ENCODE data around the gene MFSD6. TPM values are rescaled to one million over a fixed set of nuclear protein-coding genes. Genes with fewer than 3 reads are reported as not detected.

Gene MFSD6
- total RNA-seq, 1 experiment from 2014 or later: 20.9 TPM

DNA sequence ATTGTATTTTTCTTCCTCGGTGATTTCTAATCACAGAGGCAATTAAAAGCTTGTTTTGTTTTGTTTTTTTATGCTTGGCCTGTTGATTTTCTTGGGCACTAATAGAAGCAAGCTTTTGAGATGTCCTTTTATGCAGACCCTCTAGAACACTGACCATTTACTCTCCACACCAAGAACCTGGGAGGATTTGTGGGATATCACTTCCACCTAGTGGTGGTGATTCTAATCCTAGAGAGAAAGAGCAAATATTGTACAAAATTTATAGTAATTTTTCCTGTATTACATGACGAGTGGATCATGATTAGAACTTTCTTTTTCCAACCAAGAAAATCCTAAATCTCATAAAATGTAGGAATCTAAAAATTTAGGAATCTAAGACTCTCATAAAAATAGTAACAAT, 102.9 kb downstream of the MFSD6 start:
- ATAC-seq: peak; percentile 59
- ChIA-PET POLR2A (ENCODE audit: unreplicated experiment) (no interaction called here), CTCF (interaction anchor here (0.5 kb wide), 1 partner anchor 243 kb away, joined by 3 read pairs; no protein-coding TSS in a partner anchor)
- Histone ChIP-seq H3K9me3 (ENCODE audit: low read length) (no peaks in the 10 kb centered on the region), H3F3A (ENCODE audit: low read length, unreplicated experiment) (no peaks in the 10 kb centered on the region), H3K9me2 (replicated peaks; ENCODE audit: low read length) (no peaks in the 10 kb centered on the region), H3K4me3 (ENCODE audit: low read length) (no peak overlapping the region), H3K79me2 (ENCODE audit: low read length) (no peaks in the 10 kb centered on the region), H4K20me1 (ENCODE audit: low read length) (no peaks in the 10 kb centered on the region), H3K27ac (ENCODE audit: low read length) (no peak overlapping the region), H3K4me1 (ENCODE audit: insufficient read depth, low read length) (no peaks in the 10 kb centered on the region), H2AFZ (ENCODE audit: low read length) (no peak overlapping the region), H3K4me2 (ENCODE audit: low read length) (no peak overlapping the region), H3K36me3 (ENCODE audit: low read depth, low read length) (no peaks in the 10 kb centered on the region; the same call in none of the 2 replicates), H3K9ac (ENCODE audit: low read length) (no peak overlapping the region), H3K27me3 (ENCODE audit: low read length) (no peaks in the 10 kb centered on the region)
- DNase-seq: peak; percentile 61
- intact Hi-C loops (cut with micrococcal nuclease): loop anchor here (1.0 to 5.0 kb wide), 6 partner anchors 128 to 424 kb away; partner anchors contain the start of gene NAB1
- TF ChIP-seq EZH2 (IDR thresholded peaks at IDR 0.05; ENCODE audit: low read length, unreplicated experiment) (no peak), EZH2phosphoT487 (IDR thresholded peaks at IDR 0.05; ENCODE audit: borderline replicate concordance, low read length) (no peak)
- TF ChIP-seq, protein P1, sequence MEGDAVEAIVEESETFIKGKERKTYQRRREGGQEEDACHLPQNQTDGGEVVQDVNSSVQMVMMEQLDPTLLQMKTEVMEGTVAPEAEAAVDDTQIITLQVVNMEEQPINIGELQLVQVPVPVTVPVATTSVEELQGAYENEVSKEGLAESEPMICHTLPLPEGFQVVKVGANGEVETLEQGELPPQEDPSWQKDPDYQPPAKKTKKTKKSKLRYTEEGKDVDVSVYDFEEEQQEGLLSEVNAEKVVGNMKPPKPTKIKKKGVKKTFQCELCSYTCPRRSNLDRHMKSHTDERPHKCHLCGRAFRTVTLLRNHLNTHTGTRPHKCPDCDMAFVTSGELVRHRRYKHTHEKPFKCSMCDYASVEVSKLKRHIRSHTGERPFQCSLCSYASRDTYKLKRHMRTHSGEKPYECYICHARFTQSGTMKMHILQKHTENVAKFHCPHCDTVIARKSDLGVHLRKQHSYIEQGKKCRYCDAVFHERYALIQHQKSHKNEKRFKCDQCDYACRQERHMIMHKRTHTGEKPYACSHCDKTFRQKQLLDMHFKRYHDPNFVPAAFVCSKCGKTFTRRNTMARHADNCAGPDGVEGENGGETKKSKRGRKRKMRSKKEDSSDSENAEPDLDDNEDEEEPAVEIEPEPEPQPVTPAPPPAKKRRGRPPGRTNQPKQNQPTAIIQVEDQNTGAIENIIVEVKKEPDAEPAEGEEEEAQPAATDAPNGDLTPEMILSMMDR (conservative IDR thresholded peaks at IDR 0.05; ENCODE audit: low read depth, low read length): peak; percentile 82
- no TSS peak for BruUV-seq (replicated peaks)

- H3K27ac ChIP-seq (ENCODE audit: low read length): no peak overlapping the region
- no peaks in the 10 kb centered on the region for H3K9me2 ChIP-seq (replicated peaks; ENCODE audit: low read length)
- no peaks in the 10 kb centered on the region for H3K27me3 ChIP-seq (ENCODE audit: low read length)
- H3K4me2 ChIP-seq (ENCODE audit: low read length): no peak overlapping the region
- no peak for ATAC-seq
- no peak overlapping the region for H3K9ac ChIP-seq (ENCODE audit: low read length)
- H3K9me3 ChIP-seq (ENCODE audit: low read length): no peaks in the 10 kb centered on the region
- H4K20me1 ChIP-seq (ENCODE audit: low read length): no peaks in the 10 kb centered on the region
- no peaks in the 10 kb centered on the region; the same call in 1 of the 2 replicates for H3K36me3 ChIP-seq (ENCODE audit: low read depth, low read length)
- no TSS peak for BruUV-seq (replicated peaks)
- no peaks in the 10 kb centered on the region for H3K79me2 ChIP-seq (ENCODE audit: low read length)
- H3K4me3 ChIP-seq (ENCODE audit: low read length): no peak overlapping the region
- H3F3A ChIP-seq (ENCODE audit: low read length, unreplicated experiment): no peaks in the 10 kb centered on the region
- POLR2A ChIA-PET (ENCODE audit: unreplicated experiment): interaction anchor here (0.6 kb wide), 1 partner anchor 257 kb away, joined by 3 read pairs; no protein-coding TSS in a partner anchor
- H2AFZ ChIP-seq (ENCODE audit: low read length): no peak overlapping the region
- DNase-seq: no peak
- no peaks in the 10 kb centered on the region for H3K4me1 ChIP-seq (ENCODE audit: insufficient read depth, low read length)
- TF ChIP-seq, protein P1 (conservative IDR thresholded peaks at IDR 0.05; ENCODE audit: low read depth, low read length): no peak
- TF ChIP-seq EZH2phosphoT487 (IDR thresholded peaks at IDR 0.05; ENCODE audit: borderline replicate concordance, low read length) (no peak), EZH2 (IDR thresholded peaks at IDR 0.05; ENCODE audit: low read length, unreplicated experiment) (no peak)
- intact Hi-C loops (cut with micrococcal nuclease): loop anchor here (5.0 kb wide), 2 partner anchors 135 to 425 kb away; partner anchors contain the start of gene NAB1
- CTCF ChIA-PET: interaction anchor here (0.6 kb wide), 1 partner anchor 79 kb away, joined by 3 read pairs; no protein-coding TSS in a partner anchor
These were observed 104.5 kb downstream of the MFSD6 start for GRCh38 chr2:190512539-190513095.

GRCh38 chr2:190513877-190514276, 105.7 kb downstream of the MFSD6 start:
- DNase-seq (no peak), ATAC-seq (no peak)
- Histone ChIP-seq H3K27ac (ENCODE audit: low read length) (no peak overlapping the region), H2AFZ (ENCODE audit: low read length) (no peak overlapping the region), H3K9me2 (replicated peaks; ENCODE audit: low read length) (no peaks in the 10 kb centered on the region), H3K79me2 (ENCODE audit: low read length) (no peaks in the 10 kb centered on the region), H3K4me1 (ENCODE audit: insufficient read depth, low read length) (no peaks in the 10 kb centered on the region), H3K36me3 (ENCODE audit: low read depth, low read length) (no peaks in the 10 kb centered on the region; the same call in 1 of the 2 replicates), H3K4me3 (ENCODE audit: low read length) (no peak overlapping the region), H3K27me3 (ENCODE audit: low read length) (no peaks in the 10 kb centered on the region), H3K4me2 (ENCODE audit: low read length) (no peak overlapping the region), H4K20me1 (ENCODE audit: low read length) (no peaks in the 10 kb centered on the region), H3K9me3 (ENCODE audit: low read length) (no peaks in the 10 kb centered on the region), H3K9ac (ENCODE audit: low read length) (no peak overlapping the region), H3F3A (ENCODE audit: low read length, unreplicated experiment) (no peaks in the 10 kb centered on the region)
- BruUV-seq (replicated peaks): no TSS peak
- ChIA-PET CTCF (no interaction called here), POLR2A (ENCODE audit: unreplicated experiment) (no interaction called here)
- TF ChIP-seq EZH2phosphoT487 (IDR thresholded peaks at IDR 0.05; ENCODE audit: borderline replicate concordance, low read length): no peak
- no peak for TF ChIP-seq EZH2 (IDR thresholded peaks at IDR 0.05; ENCODE audit: low read length, unreplicated experiment)
- TF ChIP-seq, protein P1 (conservative IDR thresholded peaks at IDR 0.05; ENCODE audit: low read depth, low read length): no peak
- intact Hi-C loops (cut with micrococcal nuclease): loop anchor here (5.0 kb wide), 2 partner anchors 133 to 427 kb away; partner anchors contain the start of gene NAB1

All from PC-3 (cell line).